ENCODE results near the gene ZNF107. TPM values are rescaled to one million over a fixed set of nuclear protein-coding genes. Genes with fewer than 3 reads are reported as not detected.

ZNF107 gene
- total RNA-seq (2014; rRNA removed; shearing (Covaris generic)): 4.8 and 7.3 TPM in 2 replicates

DNA sequence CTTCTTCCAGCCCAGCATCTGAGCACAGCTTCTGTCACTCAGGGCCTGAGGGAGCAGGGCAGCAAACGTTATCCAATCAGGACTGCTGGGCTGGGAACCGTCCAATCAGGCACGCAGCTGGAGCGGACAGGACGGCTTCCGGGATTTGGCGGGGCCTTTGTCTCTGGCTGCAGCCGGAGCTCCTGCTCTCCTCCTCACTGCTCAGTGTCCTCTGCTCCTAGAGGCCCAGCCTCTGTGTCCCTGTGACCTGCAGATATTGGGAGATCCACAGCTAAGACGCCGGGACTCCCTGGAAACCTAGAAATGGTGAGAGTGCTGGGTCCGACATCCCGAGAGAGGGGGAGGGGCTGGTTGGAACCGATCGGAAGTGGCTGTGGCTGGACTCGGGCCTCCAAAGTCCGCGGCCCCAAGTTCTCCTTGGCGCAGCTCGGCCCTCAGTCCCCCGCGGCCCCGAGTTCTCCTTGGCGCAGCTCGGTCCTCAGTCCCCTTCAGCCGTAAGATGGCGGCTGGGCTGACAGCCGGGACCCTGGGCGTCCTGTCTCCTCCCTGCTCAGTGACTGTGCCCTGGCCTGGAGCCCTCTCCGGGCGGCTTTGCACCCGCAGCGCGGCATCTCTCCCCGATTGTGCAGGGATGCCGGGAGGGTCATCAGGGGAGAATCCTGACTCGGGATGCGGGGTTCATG is at the start of gene ZNF107:
Gene ZNF107 (plus strand): TSS at position 154 of the 683 bp plus-strand sequence. CDS start 150 bp downstream, at position 304.
- DNase-seq (ENCODE audit: low read depth): peak; percentile 97

GRCh38 chr7:64618785-64619456 is 47.0 kb upstream of the ZNF107 start:
- peak; percentile 58 for DNase-seq (ENCODE audit: low read depth)

- no peak for DNase-seq (ENCODE audit: low read depth)
Measured at GRCh38 chr7:64619705-64620104, 46.2 kb upstream of the ZNF107 start.

- no peak for DNase-seq (ENCODE audit: low read depth)
Measured at GRCh38 chr7:64621656-64622055, 44.3 kb upstream of the ZNF107 start.

- DNase-seq (ENCODE audit: low read depth): no peak
Measured at GRCh38 chr7:64625114-64626082, 40.5 kb upstream of the ZNF107 start.

DNA sequence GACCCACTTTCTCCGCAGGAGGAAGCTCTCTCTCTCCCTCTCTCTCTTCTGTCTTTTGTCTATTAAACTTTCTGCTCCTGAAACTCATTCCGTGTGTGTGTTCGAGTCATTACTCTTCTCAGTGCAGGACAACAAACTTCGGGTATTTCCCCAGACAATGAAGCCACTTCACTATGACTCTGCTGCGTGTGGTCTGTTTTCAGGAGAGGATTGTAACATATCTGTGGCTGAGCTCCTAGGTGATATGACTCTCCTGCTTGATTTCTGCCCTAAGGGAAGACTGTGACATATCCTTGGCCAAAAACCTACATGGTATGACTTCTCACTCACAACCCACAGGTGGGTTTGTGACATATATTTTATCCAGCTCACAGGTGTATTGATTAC is 39.9 kb upstream of the ZNF107 start:
- DNase-seq (ENCODE audit: low read depth): no peak

- no peak for DNase-seq (ENCODE audit: low read depth)
Measured at GRCh38 chr7:64626557-64626956, 39.4 kb upstream of the ZNF107 start.

DNA sequence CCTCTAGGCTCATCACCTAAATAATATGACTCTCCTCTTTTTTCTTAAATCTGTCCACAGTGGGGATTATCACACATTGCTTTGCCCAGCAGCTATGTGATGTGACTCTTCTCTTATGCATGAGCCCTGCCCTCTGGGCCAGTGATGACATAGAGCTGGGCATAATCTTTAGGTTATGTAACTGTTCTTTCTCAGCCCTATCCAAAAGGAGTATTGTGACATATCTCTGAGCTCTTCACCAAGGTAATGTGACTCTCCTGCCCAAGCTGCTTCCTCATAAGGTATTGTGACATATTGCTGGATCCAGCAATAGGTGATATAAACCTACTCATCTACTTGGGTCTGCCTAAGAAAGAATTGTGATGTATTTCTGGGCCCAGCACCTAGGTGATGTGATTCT is 37.7 kb upstream of the ZNF107 start:
- no peak for DNase-seq (ENCODE audit: low read depth)

DNA sequence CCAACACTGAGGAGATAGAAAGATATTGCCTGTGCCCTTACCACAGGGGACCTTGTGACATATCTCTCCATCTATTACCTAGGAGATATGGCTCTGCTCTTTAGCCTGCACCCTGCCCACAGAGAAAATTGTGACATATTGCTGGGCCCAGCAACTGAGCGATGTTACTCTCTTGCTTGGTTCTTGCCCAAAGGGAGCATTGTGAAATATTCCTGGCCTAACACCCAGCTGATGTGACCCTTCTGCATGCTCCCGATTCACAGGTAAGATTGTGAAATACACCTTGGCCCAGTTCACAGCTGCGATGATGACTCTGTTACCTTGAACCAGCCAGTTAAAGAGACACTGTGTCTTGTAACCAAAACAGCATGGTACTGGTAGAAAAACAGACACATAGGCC is 37.2 kb upstream of the ZNF107 start:
- DNase-seq (ENCODE audit: low read depth): no peak

GRCh38 chr7:64630496-64630895 is 35.4 kb upstream of the ZNF107 start:
- DNase-seq (ENCODE audit: low read depth): peak; percentile 11

- DNase-seq (ENCODE audit: low read depth): no peak
Measured at GRCh38 chr7:64632029-64632428, 33.9 kb upstream of the ZNF107 start.

DNA sequence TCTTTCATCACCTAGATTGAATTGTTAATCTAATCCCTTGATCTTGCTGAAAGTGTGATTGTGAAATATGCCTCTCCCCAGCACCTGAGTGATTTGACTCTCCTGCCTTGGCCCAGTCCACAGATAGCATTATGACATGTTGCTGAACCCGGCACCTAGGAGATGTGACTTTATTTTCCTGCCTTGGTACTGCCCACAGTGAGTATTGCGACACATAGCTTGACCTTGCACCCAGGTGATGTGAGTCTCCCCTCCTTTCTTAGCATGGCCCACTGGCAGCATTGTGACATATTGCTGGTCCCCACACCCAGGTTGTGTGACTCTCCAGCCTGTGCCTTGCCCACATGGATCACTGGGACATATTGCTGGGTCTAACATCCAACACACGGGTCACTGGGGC is 32.5 kb upstream of the ZNF107 start:
- no peak for DNase-seq (ENCODE audit: low read depth)

DNA sequence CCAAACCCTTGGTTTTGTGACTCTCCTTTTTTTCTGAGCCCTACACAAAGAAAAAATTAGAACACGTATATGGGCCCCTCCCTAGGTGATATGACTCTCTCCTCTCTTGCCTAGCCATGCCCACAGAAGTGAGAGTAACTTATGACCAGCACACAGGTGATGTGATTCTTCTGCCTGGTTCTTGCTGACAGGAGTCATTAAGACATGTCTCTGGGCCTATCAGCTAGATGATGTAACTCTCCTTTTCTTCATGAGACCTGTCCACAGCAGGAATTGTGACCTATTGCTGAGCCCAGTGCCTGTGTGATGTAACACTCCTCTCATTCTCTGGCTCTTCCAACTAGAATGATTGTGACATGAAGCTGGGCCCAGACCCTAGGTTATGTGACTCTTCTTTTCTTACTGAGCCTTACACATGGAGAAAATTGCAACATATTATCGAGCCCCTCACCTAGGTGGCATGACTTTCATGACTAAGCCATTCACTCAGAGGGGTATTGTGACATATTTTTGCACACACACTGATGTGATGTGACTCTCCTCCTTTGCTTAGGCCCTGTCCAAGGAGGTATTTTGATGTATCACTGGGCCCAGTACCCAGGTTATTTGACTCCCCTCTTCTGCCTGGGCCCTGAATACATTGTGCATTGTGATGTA is 31.4 kb upstream of the ZNF107 start:
- no peak for DNase-seq (ENCODE audit: low read depth)

DNA sequence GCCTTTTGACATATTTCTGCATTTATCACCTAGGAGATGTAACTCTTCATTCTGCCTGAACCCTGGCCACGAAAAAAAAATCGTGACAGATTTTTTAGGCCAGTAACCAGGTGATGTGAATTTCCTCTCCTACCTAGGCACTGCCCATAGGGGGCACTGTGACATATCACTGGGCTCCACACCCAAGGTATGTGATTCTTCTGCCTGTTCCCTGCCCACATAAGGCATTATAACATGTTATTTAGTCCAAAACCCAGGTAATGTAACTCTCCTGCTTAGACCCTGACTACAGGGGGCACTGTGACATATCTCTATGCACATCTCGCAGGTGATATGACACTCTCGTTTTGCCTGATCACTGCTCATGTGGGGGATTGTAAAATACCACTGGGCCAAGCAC is 29.5 kb upstream of the ZNF107 start:
- DNase-seq (ENCODE audit: low read depth): no peak

DNA sequence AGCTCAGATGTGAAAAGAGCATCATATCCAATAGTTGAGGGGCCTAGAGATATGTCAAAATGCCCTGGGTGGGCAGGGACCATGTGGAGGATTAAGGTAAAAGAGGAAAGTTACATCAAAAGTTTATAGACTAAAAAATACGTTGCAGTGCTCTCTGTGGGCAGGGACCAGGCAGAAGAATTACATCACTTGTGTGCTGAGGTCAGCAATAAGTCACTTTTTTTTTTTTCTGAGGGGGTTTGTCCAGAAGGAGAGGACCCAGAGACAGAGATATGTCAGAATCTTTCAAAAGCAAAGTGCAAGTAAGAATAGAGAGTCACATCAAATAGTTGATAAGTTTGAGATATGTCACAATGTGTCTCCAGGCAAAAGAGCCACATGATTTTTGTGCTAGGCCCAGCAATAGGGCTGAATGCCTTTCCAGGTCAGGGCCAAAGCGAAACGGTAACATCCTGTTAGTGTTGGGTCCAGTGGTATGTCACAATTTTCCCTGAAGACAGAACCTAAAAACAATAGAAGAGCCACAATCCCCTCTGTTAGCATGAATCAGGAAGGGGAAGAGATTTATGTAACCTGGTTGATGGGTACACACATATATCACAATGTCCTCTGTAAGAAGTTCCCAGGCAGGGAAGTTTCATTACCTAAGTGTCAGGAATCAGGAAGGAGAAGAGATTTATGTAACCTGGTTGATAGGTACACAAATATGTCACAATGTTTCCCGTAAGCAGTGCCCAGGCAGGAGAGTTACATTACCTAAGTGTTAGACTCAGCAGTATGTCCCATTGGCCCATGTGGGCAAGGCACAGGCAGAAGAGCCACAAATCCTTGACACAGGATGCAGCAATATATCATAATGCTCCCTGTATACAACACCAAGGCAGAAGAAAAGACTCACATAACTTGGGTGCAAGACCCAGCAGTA is 28.1 kb upstream of the ZNF107 start:
- DNase-seq (ENCODE audit: low read depth): no peak

DNA sequence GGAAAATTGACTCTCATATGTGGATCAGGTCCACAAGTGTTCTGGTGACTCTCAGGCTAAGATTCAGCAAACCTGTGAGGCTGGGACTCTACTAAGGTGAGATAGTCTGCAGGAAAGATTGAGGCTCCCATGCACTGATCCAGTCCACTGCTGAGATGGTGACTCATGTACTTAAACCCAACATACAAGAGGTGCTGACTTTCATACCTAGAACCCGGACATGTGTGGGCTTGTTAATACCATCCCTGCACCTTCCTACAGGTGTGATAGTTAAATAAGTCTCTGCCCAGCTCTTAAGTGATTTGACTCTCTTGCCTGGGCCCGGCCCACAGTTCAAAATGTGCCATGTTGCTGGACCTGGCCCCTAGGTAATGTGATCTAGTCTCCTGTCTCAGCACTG is 27.1 kb upstream of the ZNF107 start:
- no peak for DNase-seq (ENCODE audit: low read depth)

DNA sequence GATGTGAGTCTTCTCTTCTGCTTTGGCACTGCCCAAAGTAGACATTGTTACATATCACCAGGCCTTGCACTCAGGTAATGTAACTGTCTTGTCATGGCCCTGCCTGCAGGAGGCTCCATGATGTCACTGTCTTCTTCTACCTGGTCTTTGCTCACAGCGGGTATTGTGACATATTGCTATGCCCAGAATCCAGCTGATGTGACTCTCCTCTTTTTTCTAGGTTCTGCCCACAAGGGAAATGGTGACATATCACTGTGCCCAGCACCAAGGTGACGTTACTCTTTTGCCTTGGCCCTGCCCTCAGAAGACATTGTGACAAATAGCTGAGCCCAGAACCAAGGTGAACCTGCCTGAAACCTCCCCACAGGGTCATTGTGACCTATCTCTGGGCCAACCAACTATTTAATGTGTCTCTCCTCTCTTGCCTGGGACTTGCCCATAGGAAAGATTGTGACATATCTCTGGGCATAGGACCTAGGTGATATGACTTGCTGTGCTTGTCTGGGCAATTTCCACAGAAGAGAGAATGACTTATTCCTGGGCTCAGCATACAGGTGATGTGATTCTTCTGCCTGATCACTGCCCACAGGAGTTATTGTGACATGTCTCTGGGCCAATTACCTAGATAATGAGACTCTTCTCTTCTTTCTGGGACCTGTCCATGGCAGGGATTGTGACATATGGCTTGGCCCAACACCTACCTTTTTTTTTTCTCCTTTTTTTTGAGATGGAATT is 26.5 kb upstream of the ZNF107 start:
- no peak for DNase-seq (ENCODE audit: low read depth)

GRCh38 chr7:64640504-64640903 is 25.4 kb upstream of the ZNF107 start:
- DNase-seq (ENCODE audit: low read depth): no peak

DNA sequence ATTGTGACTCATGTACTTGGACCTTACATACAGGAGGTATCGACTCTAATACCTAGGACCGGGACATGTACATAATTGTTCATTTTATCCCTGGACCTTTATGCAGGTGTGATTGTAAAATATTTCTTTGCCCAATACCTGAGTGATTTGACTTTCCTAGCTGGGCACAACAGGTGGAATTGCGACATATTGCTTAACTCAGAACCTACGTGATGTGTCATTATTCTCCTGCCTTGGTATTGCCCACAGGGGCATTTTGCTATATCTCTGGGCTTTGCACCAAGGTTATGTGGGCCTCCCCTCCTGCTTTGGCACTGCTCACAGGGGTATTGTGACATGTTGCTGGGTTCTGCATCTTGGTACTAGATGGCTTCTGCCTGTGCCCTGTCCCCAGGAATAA is 23.9 kb upstream of the ZNF107 start:
- no peak for DNase-seq (ENCODE audit: low read depth)

DNA sequence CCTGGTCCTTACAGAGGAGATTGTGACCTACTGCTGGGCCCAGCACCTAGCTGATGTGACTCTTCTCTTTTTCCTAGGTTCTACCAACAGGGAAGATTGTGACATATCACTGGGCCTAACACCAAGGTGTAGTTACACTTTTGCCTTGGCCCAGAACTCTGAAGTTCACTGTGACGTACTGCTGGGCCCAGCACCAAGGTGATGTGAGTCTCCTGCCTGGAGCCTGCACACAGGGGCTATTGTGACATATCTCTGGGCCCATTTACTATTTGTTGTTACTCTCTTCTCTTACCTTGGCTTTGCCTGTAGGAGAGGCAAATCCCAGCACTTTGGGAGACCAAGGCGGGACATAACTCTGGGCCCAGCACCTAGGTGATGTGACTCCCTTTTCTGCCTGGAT is 23.1 kb upstream of the ZNF107 start:
- no peak for DNase-seq (ENCODE audit: low read depth)

Data from RPMI7951 (cell line).